IPS-18c (cell line): ENCODE measurements around the gene UHRF1.
"Not testable (repeated sequence)": the region's sequence is repeated elsewhere in the genome, so short reads cannot be mapped to it uniquely, and the experiment has no call there.

Experiments
- H3K4me3 ChIP-seq: 2 replicates; pipeline ENCODE4 v1.7.0; 2013; ENCODE audit warnings: low read depth, mild to moderate bottlenecking, low read length, moderate library complexity; ENCODE audit not compliant: insufficient read depth
- H3K9me3 ChIP-seq: one replicate; pipeline ENCODE4 v1.6.1; 2013; ENCODE audit warnings: mild to moderate bottlenecking, low read length, moderate library complexity; ENCODE audit not compliant: control insufficient read depth, insufficient read depth

Gene UHRF1

DNA sequence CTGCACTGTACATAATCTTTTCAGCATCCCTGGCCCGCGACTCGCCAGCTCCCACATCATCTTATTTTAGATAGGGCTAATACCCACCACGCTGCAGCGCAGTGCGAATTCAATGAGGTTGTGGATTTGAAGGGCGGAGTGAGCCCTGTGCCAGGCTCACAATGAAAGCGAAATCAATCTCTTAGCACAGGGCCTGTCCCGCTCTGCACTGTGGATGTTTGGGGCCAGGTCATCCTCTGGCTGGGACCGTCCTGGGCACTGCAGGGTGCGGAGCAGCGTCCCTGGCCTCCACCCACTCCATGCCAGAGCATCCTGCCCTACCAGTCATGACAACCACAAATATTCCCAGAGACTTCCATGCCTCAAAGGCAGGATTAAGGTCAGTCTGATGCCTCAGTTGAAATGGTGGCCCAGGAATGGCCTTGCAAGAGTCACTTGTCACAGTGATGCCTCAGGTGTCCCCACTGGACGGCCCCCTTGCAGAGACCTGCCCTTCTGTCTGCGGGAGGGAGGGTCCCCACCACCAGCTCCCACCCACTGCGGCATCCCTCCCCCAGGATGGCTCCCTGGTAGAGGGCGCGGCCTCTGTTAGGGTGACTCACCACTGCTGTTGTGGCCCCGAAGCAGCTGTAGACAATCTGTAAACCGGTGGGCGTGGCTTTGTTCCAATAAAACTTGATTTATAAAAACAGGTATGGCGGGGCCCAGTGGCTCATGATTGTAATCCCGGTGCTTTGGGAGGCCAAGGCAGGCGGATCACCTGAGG, 5.6 kb downstream of the UHRF1 start:
- H3K9me3 ChIP-seq: no peaks in the 10 kb centered on the region
- H3K4me3 ChIP-seq: no peak overlapping the region

DNA sequence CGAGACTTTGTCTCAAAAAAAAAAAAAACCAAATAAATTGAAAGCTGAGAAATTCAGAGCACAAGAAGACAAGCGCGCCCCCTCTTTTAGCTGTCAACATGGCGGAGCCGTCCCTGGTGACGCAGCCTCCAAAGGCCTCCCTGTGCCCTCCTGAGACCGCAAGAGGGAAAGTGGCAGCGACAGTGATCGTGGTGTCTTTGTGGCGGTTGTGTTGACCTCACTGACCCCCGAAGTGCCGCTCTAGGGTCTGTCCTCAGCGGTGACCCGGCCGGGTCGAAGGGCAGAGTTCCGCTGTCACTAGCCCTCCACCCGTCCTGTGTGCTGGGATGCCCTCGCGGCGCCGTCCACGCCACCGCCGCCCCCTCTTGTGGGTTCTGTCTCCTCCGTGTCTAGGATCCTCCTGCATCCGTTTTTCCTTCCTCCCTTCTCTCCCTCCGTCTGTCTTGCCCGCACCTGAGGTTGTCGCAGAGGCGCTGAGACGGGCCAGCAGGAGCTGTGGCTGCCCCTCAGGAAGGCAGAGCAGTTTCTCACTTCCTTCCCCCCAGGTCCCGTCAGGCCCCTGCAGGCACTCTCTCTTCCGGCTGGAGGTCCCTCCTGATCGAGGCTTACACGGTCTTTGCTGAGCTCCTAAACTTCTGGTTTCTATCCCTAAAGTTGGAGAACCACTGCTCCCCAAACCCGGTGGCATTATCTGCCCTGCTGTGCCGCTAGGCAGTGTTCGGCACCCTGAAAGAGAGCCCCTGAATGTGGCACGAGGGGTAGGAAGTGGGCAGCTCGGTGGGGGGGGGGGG, 7.2 kb downstream of the UHRF1 start:
- no peak overlapping the region for H3K4me3 ChIP-seq
- no peaks in the 10 kb centered on the region for H3K9me3 ChIP-seq

DNA sequence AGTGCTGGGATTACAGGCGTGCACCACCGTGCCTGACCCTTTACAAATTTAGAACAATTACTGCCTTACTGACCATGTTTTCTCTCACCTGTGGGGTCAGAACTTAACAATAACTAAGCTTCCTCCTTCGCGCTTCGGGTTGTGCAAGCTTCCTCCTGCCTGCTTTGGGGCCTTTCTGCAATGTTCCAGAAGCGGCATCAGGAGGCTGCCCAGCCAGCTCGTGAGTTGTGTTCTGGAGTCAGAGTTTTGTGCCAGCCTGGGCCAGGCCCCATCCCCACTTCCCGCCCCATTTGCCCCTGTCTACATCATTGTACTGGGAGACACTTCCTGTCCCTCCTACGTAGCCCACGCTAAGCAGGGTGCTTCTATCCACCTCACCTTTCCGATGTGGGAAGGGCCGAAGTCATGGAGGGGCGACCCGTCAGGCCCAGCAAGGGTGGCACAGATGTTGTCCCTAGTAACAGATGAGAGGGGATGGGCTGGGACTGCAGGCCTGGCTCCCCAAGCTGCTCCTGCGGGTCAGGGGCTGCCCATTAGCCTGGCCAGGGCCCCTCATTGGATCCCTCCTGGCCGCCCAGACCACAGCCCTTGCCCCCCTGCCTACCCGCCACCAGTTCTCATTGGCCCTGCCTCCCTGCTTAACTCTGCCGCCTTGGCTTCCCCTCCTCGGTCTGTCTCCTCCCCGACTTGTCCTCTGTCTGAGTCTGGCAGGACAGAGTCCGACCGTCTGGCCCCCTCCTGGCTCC, 13.4 kb downstream of the UHRF1 start:
- Histone ChIP-seq H3K9me3 (no peaks in the 10 kb centered on the region), H3K4me3 (no peak overlapping the region)

DNA sequence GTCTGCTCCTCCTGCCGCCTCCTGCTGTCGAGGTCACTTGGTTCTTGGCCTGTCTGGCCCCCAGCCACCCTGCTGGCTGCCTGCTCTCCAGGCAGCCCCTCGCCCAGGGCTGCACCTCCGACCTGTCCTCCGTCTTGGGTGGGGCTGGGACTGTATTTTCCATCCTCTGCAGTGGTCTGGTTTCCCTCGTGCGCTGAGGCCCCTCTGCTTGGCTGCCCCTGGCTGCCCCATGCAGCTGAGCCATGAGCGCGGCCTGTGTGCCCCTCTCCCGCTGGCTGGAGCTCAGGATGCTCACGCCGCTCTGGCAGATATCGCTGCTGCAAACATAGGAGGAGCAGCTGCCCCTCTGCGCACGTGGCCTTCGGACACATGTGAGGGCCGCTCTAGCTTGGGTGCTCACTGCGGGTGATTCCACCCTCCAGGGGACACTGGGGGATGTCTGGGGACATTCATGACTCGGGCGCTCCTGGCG, 14.0 kb downstream of the UHRF1 start:
- Histone ChIP-seq H3K4me3 (no peak overlapping the region), H3K9me3 (no peaks in the 10 kb centered on the region)

DNA sequence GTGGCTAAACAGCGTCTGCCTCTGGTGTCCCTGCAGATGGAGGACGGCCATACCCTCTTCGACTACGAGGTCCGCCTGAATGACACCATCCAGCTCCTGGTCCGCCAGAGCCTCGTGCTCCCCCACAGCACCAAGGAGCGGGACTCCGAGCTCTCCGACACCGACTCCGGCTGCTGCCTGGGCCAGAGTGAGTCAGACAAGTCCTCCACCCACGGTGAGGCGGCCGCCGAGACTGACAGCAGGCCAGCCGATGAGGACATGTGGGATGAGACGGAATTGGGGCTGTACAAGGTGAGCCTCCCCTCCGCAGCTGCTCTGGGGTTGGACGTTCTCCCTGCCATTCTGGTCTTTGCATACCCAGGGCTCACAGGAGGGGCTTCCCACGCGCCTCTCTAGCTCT, 19.9 kb downstream of the UHRF1 start:
- no peak overlapping the region for H3K4me3 ChIP-seq
- H3K9me3 ChIP-seq: no peaks in the 10 kb centered on the region

DNA sequence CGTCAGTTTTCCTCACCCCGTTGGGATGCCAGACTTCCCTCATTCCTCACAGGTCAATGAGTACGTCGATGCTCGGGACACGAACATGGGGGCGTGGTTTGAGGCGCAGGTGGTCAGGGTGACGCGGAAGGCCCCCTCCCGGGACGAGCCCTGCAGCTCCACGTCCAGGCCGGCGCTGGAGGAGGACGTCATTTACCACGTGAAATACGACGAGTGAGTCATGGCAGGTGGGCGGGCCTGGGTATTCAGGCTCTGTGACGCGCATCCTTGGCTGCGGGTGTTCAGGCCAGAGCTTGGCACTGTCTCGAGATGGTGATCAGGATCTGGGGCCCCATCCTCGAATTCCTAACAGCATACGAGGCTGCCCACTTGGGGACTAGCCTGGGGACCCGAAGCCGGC, 21.4 kb downstream of the UHRF1 start:
- no peak overlapping the region for H3K4me3 ChIP-seq
- H3K9me3 ChIP-seq: no peaks in the 10 kb centered on the region

DNA sequence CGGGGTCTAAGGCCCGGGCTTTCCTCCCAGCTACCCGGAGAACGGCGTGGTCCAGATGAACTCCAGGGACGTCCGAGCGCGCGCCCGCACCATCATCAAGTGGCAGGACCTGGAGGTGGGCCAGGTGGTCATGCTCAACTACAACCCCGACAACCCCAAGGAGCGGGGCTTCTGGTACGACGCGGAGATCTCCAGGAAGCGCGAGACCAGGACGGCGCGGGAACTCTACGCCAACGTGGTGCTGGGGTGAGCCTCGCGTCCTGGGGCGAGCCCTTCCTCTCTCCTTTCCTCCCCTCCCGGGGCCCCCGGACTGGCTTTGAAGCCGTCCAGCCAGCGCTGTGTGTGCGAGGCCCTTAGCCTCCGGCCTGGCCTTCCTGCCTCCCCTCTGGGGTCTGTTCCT, 23.4 kb downstream of the UHRF1 start:
- no peak overlapping the region for H3K4me3 ChIP-seq
- H3K9me3 ChIP-seq: no peaks in the 10 kb centered on the region

DNA sequence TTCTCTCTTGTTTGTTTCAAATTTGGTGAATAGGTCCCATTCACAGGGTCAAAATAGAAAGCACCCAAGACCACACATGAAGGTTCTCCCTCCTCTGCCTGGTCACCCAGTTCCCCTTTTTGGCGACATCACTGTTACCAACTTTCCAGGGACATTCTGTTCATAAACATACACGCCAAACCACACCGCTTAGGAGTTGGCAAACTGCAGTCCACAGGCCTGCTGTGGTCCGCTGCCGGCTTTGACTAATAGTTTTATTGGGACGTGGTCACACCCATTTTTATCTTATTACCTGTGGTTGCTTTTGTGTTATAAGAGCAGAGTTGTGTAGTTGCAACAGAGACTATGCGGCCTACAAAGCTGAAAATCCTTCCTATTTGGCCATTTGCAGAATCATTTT, 24.2 kb downstream of the UHRF1 start:
- Histone ChIP-seq H3K9me3 (no peaks in the 10 kb centered on the region), H3K4me3 (no peak overlapping the region)

DNA sequence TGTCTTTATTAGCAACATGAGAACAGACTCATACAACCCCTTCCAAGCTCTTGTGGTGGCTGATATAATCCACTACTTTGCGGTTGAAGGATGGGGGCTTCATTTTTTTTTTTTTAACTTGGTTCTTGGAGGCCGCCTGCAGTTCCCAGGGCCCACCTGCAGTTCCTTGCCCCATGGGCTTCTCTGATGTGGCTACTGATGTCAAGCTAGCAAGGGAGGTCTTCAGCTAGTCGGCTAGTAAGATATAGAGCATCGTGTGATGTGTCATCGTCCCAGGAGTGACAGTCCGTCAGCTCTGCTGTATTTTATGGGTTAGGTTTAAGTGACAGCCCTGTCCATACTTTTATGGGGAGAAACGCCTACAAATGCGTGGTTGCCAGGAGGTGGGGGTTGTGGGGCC, 26.1 kb downstream of the UHRF1 start:
- Histone ChIP-seq H3K9me3 (no peaks in the 10 kb centered on the region), H3K4me3 (no peak overlapping the region)

DNA sequence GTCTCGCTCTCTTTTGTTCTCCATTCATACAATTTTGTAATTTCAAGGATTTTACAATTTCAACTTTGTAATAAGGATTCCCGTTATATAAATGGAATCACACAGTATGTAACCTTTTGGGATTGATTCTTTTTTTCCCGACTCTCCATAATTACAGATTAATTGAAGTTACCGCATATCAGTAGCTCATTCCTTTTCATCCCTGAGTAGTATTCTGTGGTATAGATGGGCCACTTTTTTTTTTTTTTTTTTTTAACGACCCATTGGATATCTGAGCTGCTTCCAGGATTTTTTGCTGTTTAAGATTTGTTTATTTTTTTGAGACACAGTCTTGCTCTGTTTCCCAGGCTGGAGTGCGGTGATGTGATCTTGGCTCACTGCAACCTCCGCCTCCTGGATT, 27.8 kb downstream of the UHRF1 start:
- no peak overlapping the region for H3K4me3 ChIP-seq
- no peaks in the 10 kb centered on the region for H3K9me3 ChIP-seq

DNA sequence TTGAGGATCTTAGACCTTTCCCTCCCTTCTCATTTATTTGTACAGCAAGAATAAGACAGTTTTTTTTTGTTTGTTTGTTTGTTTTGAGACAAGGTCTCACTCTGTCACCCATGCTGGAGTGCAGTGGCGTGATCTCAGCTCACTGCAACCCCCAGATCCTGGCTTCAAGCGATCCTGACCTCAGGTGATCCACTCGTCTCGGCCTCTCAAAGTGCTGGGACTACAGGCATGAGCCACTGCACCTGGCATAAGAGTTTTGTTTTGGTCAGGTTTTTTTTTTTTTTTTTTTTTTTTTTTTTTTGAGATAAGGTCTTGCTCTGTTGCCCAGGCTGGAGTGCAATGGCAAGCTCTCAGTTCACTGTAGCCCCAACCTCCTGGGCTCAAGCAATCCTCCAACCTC, 29.2 kb downstream of the UHRF1 start:
- H3K4me3 ChIP-seq, H3K9me3 ChIP-seq: not testable (repeated sequence)

DNA sequence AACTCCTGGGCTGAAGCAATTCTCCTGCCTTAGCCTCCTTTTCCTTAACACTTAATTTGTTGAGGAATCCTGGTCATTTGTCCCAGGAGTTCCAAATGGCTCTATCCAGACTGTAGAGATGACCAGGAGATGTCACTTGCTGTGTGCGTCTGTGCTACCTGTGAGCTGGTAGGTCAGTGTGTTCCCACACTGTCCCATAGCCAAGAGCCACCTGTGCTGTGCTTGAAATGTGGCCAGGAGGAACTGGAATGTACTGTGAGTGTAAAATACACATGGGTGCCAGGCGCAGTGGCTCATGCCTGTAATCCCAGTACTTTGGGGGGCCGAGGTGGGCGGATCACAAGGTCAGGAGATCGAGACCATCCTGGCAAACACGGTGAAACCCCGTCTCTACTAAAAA, 30.2 kb downstream of the UHRF1 start:
- H3K9me3 ChIP-seq: no peaks in the 10 kb centered on the region
- H3K4me3 ChIP-seq: no peak overlapping the region

DNA sequence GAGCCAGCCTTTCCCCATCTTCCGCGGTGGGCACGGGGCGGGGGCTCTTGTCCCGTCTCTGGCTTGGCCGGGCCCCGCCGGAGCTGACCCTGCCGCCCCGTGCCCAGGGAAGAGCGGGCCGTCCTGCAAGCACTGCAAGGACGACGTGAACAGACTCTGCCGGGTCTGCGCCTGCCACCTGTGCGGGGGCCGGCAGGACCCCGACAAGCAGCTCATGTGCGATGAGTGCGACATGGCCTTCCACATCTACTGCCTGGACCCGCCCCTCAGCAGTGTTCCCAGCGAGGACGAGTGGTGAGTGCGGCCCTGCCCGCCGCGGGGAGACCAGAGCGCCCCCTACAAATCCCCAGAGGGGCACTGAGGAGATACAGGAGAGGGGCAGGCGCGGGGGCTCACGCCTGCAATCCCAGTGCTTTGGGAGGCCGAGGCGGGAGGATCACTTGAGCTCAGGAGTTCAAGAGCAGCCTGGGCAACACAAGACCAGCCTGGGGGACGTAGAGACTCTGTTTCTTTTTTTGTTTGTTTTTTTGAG, 32.4 kb downstream of the UHRF1 start:
- not testable (repeated sequence) for H3K4me3 ChIP-seq, H3K9me3 ChIP-seq

DNA sequence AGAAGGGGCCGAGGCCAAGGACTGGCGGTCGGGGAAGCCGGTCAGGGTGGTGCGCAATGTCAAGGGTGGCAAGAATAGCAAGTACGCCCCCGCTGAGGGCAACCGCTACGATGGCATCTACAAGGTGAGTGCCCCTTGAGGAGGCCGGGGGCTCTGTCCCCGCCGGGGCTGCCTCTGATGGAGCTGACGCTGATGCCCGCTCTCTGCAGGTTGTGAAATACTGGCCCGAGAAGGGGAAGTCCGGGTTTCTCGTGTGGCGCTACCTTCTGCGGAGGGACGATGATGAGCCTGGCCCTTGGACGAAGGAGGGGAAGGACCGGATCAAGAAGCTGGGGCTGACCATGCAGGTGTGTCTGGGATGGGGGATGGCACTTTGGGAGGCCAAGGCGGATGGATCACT, 41.3 kb downstream of the UHRF1 start:
- not testable (repeated sequence) for H3K4me3 ChIP-seq, H3K9me3 ChIP-seq

DNA sequence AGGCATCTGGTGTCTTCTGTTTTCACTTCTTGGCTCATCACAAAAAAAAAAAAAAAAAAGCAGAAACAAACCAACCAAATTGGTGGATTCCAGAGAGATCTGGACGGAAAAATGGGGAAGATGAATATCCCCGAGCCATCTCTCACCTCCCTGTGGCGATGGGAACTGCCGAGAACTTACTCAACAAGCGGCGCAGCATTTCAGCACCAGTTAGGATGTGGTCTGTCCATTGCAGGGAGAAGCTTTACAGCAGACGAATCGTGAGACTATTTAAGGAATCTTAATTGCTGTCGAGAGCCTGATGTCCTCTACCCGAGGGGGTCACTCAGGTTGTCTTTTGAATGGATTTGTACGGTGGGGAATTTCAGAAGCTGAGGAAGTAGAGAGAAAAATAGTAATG, 42.4 kb downstream of the UHRF1 start:
- no peak overlapping the region for H3K4me3 ChIP-seq
- no peaks in the 10 kb centered on the region for H3K9me3 ChIP-seq

DNA sequence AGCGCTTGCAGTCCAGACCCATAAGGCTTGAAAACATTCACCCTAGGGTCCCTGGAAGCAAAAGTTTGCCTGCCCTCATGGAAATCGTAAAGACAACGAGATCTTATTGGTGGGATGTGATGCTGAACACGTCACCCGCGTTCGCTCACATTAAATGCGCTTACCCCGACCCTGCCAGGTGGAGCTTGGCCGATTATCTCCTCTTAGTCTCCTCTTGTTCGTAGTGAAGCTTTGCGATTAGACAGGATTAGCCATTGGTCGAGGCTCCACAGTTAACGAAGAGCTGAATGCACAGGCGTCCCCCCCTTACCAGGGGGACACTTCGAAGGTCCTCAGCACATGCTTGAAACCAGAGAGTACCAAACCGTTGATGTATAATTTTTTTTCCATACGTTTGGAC, 43.6 kb downstream of the UHRF1 start:
- Histone ChIP-seq H3K9me3 (no peaks in the 10 kb centered on the region), H3K4me3 (no peak overlapping the region)

DNA sequence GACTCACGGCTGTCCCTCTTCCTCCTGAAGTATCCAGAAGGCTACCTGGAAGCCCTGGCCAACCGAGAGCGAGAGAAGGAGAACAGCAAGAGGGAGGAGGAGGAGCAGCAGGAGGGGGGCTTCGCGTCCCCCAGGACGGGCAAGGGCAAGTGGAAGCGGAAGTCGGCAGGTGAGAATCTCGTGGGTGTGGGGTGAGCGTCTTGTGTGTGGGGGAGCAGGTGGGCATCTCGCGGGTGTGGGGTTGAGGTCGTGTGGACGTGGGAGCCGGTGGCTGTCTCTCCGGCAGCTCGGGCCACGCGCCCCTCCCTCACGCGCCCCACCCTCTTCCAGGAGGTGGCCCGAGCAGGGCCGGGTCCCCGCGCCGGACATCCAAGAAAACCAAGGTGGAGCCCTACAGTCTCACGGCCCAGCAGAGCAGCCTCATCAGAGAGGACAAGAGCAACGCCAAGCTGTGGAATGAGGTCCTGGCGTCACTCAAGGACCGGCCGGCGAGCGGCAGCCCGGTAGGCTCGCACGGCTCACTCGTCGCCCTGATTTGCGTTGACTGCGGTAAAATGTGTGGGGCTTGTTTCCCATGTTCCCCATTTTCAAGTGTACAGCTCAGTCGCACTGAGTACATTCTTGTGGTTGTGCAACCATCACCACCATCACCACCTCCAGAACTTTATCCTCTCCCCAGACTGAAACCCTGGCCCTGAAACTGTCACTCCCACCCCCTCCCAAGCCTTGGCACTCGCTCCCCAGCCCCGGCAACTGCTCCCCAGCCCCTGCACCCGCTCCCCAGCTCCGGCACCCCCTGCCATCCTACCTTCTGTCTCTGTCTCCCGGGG, 45.2 kb downstream of the UHRF1 start:
- H3K4me3 ChIP-seq, H3K9me3 ChIP-seq: not testable (repeated sequence)
